ENCODE measurements around the gene GLI1. TPM values are rescaled to one million over a fixed set of nuclear protein-coding genes. Genes with fewer than 3 reads are reported as not detected.

The GLI1 gene
- total and polyA plus RNA-seq, 2 of the 13 experiments (the other 11 are each of a cell fraction or from before 2014, with no cell fraction given): 0.09 to 0.20 TPM

DNA sequence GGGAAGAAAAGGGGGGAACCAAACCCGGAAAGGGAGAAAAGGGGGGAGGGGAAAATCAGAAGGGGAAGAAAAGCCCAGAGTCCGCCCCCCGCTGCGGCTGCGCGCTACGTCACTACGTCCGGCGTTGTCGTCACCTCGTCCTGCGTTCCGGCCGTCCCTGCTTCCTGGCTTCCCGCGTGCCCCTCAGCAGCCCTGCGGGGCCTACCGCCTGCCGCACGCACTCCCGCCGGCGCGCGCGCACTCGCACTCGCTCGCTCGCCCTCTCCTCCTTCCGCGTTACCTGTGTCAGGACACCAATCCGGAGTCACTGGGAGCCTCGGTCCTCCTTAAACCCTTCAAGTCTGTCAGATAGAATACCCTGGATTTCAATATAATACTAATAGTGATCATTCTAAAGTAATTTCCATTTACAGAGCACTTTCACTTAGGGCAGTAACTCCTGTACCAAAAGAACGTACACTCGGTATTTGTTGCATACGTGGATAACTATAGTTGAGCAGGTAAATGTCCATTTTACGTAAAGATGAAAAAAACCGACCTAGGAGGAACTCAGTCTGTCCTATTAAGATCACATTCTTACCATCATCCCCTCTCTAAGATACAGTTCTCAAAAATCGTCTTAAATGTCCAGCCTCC, 28.5 kb upstream of the GLI1 start, which contains the start of gene R3HDM2 (continued):
- TF ChIP-seq, protein P1, sequence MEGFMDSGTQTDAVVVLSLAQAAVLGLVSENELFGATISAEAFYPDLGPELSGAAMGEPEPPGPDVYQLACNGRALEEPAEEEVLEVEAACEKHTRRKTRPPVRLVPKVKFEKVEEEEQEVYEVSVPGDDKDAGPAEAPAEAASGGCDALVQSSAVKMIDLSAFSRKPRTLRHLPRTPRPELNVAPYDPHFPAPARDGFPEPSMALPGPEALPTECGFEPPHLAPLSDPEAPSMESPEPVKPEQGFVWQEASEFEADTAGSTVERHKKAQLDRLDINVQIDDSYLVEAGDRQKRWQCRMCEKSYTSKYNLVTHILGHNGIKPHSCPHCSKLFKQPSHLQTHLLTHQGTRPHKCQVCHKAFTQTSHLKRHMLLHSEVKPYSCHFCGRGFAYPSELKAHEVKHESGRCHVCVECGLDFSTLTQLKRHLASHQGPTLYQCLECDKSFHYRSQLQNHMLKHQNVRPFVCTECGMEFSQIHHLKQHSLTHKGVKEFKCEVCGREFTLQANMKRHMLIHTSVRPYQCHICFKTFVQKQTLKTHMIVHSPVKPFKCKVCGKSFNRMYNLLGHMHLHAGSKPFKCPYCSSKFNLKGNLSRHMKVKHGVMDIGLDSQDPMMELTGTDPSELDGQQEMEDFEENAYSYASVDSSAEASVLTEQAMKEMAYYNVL (CRISPR knock-in tag; IDR thresholded peaks at IDR 0.05; ENCODE audit: borderline replicate concordance): peak; percentile 79
- TF ChIP-seq ZNF674 (CRISPR knock-in tag; IDR thresholded peaks at IDR 0.05; ENCODE audit: low read depth) (no peak), TEAD3 (CRISPR knock-in tag; optimal IDR thresholded peaks at IDR 0.05; ENCODE audit: borderline replicate concordance) (peak; percentile 90), GTF3A (CRISPR knock-in tag; conservative IDR thresholded peaks at IDR 0.05) (no peak), NONO (IDR thresholded peaks at IDR 0.05) (no peak), NONO (CRISPR knock-in tag; conservative IDR thresholded peaks at IDR 0.05) (peak; percentile 67; the same call in 1 of the 2 replicates), BRCA1 (CRISPR knock-in tag; IDR thresholded peaks at IDR 0.05) (peak; percentile 87), ZNF770 (CRISPR knock-in tag; IDR thresholded peaks at IDR 0.05) (peak; percentile 47; the same call in 1 of the 2 replicates), ZSCAN21 (CRISPR knock-in tag; IDR thresholded peaks at IDR 0.05; ENCODE audit: borderline replicate concordance) (peak; percentile 73; the same call in 1 of the 2 replicates), ZNF562 (CRISPR knock-in tag; IDR thresholded peaks at IDR 0.05; ENCODE audit: borderline replicate concordance) (no peak), CEBPG (CRISPR knock-in tag; IDR thresholded peaks at IDR 0.05) (peak; percentile 25; the same call in 1 of the 2 replicates), AFF4 (CRISPR knock-in tag; IDR thresholded peaks at IDR 0.05) (0 out of 2 replicates have a peak, but pooled peaks have one; percentile 54), ZSCAN29 (CRISPR knock-in tag; conservative IDR thresholded peaks at IDR 0.05) (0 out of 2 replicates have a peak, but pooled peaks have one; percentile 23), TBX3 (IDR thresholded peaks at IDR 0.05; ENCODE audit: borderline replicate concordance) (no peak), SP2 (CRISPR knock-in tag; IDR thresholded peaks at IDR 0.05) (0 out of 2 replicates have a peak, but pooled peaks have one; percentile 29), PRMT3 (CRISPR knock-in tag; IDR thresholded peaks at IDR 0.05; ENCODE audit: borderline replicate concordance, low read depth) (0 out of 2 replicates have a peak, but pooled peaks have one; percentile 40), NFE2L1 (CRISPR knock-in tag; IDR thresholded peaks at IDR 0.05; ENCODE audit: borderline replicate concordance) (no peak)
- TF ChIP-seq, protein P2, sequence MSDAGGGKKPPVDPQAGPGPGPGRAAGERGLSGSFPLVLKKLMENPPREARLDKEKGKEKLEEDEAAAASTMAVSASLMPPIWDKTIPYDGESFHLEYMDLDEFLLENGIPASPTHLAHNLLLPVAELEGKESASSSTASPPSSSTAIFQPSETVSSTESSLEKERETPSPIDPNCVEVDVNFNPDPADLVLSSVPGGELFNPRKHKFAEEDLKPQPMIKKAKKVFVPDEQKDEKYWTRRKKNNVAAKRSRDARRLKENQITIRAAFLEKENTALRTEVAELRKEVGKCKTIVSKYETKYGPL (CRISPR knock-in tag; IDR thresholded peaks at IDR 0.05): peak; percentile 40; the same call in 1 of the 2 replicates
- TF ChIP-seq, protein P3, sequence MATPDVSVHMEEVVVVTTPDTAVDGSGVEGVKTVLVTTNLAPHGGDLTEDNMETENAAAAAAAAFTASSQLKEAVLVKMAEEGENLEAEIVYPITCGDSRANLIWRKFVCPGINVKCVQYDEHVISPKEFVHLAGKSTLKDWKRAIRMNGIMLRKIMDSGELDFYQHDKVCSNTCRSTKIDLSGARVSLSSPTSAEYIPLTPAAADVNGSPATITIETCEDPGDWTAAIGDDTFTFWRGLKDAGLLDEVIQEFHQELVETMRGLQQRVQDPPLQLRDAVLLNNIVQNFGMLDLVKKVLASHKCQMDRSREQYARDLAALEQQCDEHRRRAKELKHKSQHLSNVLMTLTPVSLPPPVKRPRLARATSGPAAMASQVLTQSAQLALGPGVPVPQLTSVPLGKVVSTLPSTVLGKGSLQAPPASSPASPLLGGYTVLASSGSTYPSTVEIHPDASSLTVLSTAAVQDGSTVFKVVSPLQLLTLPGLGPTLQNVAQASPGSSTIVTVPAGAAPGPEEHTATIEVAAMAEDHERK (CRISPR knock-in tag; IDR thresholded peaks at IDR 0.05; ENCODE audit: low read depth): peak; percentile 94

Measured in HepG2 (cell line).